Mesendoderm (in vitro differentiated cells): Measurements from ENCODE around the gene COL18A1.

Source experiments
- DNase-seq: peaks from one replicate; pipeline ENCODE4 v3.0.0; 2013
- H2AK5ac ChIP-seq: 2 replicates; pipeline ENCODE4 v1.6.1; 2013; ENCODE audit warnings: low read length, inconsistent platforms
- H2BK120ac ChIP-seq: 2 replicates; pipeline ENCODE4 v1.6.1; 2013; ENCODE audit warnings: low read depth, mild to moderate bottlenecking, low read length, moderate library complexity, mixed read lengths
- H2BK15ac ChIP-seq: replicated peaks from 2 replicates; pipeline ENCODE4 v1.6.1; 2013; ENCODE audit warnings: low read depth, mild to moderate bottlenecking, moderate library complexity
- H2BK5ac ChIP-seq: 2 replicates; pipeline ENCODE4 v1.6.1; 2013; ENCODE audit warnings: low read length, inconsistent platforms
- H3K18ac ChIP-seq: 2 replicates; pipeline ENCODE4 v1.6.1; 2013; ENCODE audit warnings: mild to moderate bottlenecking, low read length, mixed read lengths
- H3K23ac ChIP-seq: one replicate; pipeline ENCODE4 v1.6.1; 2013; ENCODE audit warnings: low read length
- H3K27ac ChIP-seq: 2 replicates; pipeline ENCODE4 v1.5.1; 2013; ENCODE audit warnings: low read depth, mild to moderate bottlenecking, inconsistent platforms, low read length, moderate library complexity
- H3K27me3 ChIP-seq: 2 replicates; pipeline ENCODE4 v1.6.1; 2013; ENCODE audit warnings: low read length, control low read depth, mild to moderate bottlenecking, inconsistent platforms; ENCODE audit not compliant: insufficient read depth, poor library complexity
- H3K36me3 ChIP-seq: 2 replicates; pipeline ENCODE4 v1.6.1; 2013; ENCODE audit warnings: low read length, inconsistent platforms; ENCODE audit not compliant: control insufficient read depth, insufficient read depth
- H3K4ac ChIP-seq: one replicate; pipeline ENCODE4 v1.6.1; 2013; ENCODE audit warnings: low read depth, mild to moderate bottlenecking, low read length, moderate library complexity
- H3K4me1 ChIP-seq: 2 replicates; pipeline ENCODE4 v1.6.1; 2013; ENCODE audit warnings: low read depth, low read length, inconsistent platforms; ENCODE audit not compliant: control insufficient read depth
- H3K4me2 ChIP-seq: 2 replicates; pipeline ENCODE4 v1.6.1; 2013; ENCODE audit warnings: low read length
- H3K4me3 ChIP-seq: 2 replicates; pipeline ENCODE4 v1.5.1; 2013; ENCODE audit warnings: mild to moderate bottlenecking, low read length
- H3K56ac ChIP-seq: one replicate; pipeline ENCODE4 v1.6.1; 2013; ENCODE audit warnings: low read length
- H3K79me1 ChIP-seq: 2 replicates; pipeline ENCODE4 v1.6.1; 2013; ENCODE audit warnings: low read length, inconsistent platforms
- H3K79me2 ChIP-seq: 2 replicates; pipeline ENCODE4 v1.6.1; 2013; ENCODE audit warnings: mild to moderate bottlenecking, low read length; ENCODE audit not compliant: control insufficient read depth, insufficient read depth
- H3K9ac ChIP-seq: 2 replicates; pipeline ENCODE4 v1.6.1; 2013; ENCODE audit warnings: low read length, inconsistent platforms
- H4K5ac ChIP-seq: one replicate; pipeline ENCODE4 v1.6.1; 2013; ENCODE audit warnings: low read length
- H4K8ac ChIP-seq: one replicate; pipeline ENCODE4 v1.6.1; 2013; ENCODE audit warnings: low read depth, mild to moderate bottlenecking, control low read depth, low read length, moderate library complexity
- WGBS: extraction: QIAGEN DNeasy Blood & Tissue Kit; methylation state at CpG from one replicate; pipeline ENCODE4 v1.1.7; 2013; ENCODE audit warnings: low lambda C conversion rate, missing lambda C conversion rate; ENCODE audit not compliant: insufficient coverage; ENCODE audit errors: extremely low coverage; 5-methylcytosine and 5-hydroxymethylcytosine counted together

COL18A1 gene

DNA sequence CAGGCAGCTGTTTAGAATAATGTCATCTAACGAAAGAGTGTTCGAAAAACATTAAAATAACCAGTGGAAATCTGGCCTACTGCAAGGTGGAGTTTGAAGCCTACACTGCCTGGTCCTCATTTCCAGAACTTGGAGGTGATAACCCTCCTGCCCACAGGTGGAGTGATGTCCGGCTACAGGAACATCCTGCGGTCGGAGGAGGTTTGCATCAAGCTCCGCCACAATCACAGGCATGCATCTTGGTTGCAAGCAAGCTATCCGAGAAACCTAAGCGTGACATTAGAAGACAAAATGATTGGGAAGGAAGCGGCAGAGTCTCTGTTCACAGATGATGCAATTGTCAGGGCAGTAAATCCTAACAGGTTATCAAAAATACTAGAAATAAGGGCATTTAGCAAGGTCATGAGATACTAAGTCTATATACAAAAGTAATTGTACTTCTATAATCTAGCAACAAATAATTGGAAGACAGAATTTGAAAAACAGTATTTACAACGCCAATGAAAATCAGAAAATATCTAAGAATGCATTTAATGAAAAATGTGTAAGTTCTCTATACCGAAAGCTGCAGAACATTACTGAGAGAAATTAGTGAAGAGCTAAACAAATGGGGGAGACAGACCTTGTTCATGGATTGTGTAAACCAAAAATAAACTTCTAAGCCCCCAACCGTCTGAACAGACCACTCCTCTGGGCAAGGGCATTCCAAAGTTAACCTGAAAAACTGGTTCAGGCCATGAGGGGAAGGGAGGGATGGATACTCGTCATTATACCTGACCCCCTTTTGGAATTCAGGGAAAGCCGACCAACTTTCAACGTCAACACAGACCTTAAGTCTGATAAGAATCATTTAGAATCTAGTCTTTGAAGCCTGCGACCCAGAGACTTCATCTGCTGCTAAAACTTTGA lies 141.9 kb downstream of the COL18A1 start:
- Histone ChIP-seq H4K5ac (no peak overlapping the region), H3K27ac (no peak overlapping the region), H3K4ac (no peak overlapping the region), H3K23ac (no peak overlapping the region), H3K79me2 (no peaks in the 10 kb centered on the region), H3K9ac (no peak overlapping the region), H2BK15ac (no peak overlapping the region), H3K18ac (no peak overlapping the region), H3K79me1 (no peaks in the 10 kb centered on the region), H2BK5ac (no peak overlapping the region), H3K56ac (no peak overlapping the region), H2BK120ac (no peak overlapping the region), H3K27me3 (no peaks in the 10 kb centered on the region), H4K8ac (no peak overlapping the region), H3K4me1 (no peaks in the 10 kb centered on the region), H3K4me3 (no peak overlapping the region), H2AK5ac (no peak overlapping the region), H3K36me3 (no peaks in the 10 kb centered on the region), H3K4me2 (no peak overlapping the region)
- DNase-seq: no peak
- WGBS: no CpG with 5 or more reads among the region's 16 CpGs

DNA sequence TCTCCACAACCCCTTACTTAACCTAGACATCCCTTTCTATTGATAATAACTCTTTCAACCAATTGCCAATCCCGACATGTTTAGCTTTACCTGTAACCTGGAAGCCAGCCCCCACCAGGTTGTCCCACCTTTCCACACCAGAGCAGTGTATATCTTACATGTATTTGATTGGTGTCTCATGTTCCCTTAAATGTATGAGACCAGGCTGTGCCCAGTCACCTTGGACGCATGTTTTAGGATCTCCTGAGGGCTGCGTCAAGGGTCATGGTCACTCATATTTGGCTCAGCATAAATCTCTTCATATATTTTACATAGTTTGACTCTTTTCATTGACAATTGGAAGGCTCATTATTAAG lies 142.6 kb downstream of the COL18A1 start:
- Histone ChIP-seq H3K23ac (no peak overlapping the region), H3K4me2 (no peak overlapping the region), H3K79me1 (no peaks in the 10 kb centered on the region), H2BK5ac (no peak overlapping the region), H3K27ac (no peak overlapping the region), H3K56ac (no peak overlapping the region), H2BK120ac (no peak overlapping the region), H3K4me3 (no peak overlapping the region), H3K27me3 (no peaks in the 10 kb centered on the region), H3K4ac (no peak overlapping the region), H2AK5ac (no peak overlapping the region), H3K36me3 (no peaks in the 10 kb centered on the region), H4K5ac (no peak overlapping the region), H2BK15ac (no peak overlapping the region), H3K18ac (no peak overlapping the region), H3K79me2 (no peaks in the 10 kb centered on the region), H3K9ac (no peak overlapping the region), H3K4me1 (no peaks in the 10 kb centered on the region), H4K8ac (no peak overlapping the region)
- DNase-seq: no peak
- WGBS: no CpG with 5 or more reads among the region's 3 CpGs

DNA sequence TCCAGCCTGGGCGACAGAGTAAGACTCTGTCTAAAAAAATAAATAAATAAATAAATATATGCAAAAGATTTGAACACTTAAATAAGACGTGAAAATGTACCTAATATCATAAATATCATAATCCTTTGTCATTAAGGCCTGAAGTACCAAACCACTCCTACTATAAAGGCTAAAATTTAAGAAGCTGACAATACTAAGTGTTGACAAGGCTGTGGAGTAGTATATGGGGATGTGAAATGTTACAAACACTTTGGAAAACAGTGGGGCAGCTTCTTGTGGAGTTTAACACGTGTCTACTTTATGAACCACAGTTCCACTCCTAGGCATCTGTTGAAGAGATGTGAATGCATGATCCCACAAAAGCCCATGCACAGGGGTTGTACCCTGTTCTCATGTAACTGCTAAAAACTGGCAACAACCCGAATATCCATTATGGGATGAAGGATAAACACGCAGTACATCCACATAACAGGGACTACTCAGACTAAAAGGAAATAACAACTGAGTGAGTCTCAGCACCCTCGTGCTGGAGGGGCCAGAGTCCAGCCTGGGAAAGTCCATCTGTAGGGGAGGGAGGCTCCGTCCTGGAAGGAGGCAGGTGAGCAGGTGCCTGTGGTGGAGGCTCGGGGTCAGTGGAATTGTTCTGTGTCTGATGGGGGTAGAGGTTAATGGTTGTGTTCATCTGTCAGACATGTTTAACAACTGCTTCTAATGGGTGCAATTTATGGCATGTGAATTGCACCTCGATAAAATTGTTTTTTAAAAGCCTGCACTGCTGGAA lies 143.9 kb downstream of the COL18A1 start:
- Histone ChIP-seq H3K4me1 (no peaks in the 10 kb centered on the region), H2AK5ac (no peak overlapping the region), H3K79me1 (no peaks in the 10 kb centered on the region), H3K4me3 (no peak overlapping the region), H2BK5ac (no peak overlapping the region), H3K4me2 (no peak overlapping the region), H3K18ac (no peak overlapping the region), H2BK120ac (no peak overlapping the region), H3K79me2 (no peaks in the 10 kb centered on the region), H3K23ac (no peak overlapping the region), H4K8ac (no peak overlapping the region), H3K27ac (no peak overlapping the region), H2BK15ac (no peak overlapping the region), H3K27me3 (no peaks in the 10 kb centered on the region), H3K56ac (no peak overlapping the region), H3K9ac (no peak overlapping the region), H3K36me3 (no peaks in the 10 kb centered on the region), H4K5ac (no peak overlapping the region), H3K4ac (no peak overlapping the region)
- DNase-seq: no peak
- WGBS: no CpG with 5 or more reads among the region's 9 CpGs

DNA sequence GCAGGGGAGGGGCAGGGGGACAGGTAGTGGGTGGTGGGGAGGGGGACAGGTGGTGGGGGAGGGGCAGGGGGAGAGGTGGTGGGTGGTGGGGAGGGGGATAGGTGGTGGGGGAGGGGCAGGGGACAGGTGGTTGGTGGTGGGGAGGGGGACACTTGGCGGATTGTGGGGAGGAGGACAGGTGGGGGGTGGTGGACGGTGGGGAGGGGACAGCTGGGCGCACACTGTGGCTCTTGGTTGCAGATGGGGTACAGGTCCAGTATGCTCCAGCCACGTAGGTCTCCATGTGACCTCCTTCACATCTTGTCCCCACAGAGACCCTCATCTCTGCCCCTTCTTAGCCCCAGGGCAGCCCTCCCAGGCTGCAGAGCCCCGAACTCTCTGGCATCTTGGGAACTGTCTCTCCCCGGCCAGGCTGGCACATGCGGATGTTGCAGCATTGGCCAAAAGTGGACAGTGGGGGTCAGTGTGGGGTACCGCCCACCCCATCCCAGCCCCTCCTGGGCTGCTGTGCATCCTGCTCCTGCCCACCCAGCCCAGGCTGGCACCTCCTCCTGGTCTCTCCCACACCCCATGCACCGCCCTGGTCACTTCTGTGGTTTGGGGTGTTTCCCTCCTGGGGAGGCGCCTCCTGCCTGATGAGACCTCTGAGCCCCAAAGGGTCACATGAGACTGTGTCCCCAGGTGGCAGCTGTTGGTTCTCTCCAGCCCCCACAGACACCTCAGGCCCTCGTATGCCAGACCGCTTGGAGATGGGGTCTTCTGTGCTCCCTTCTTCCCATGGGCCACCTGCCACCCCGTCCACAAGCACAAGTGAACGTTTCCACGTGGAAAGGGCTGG lies 144.9 kb downstream of the COL18A1 start:
- no CpG with 5 or more reads among the region's 15 CpGs for WGBS
- Histone ChIP-seq H3K56ac (no peak overlapping the region), H2BK120ac (no peak overlapping the region), H3K27ac (no peak overlapping the region), H3K79me1 (no peaks in the 10 kb centered on the region), H3K79me2 (no peaks in the 10 kb centered on the region), H3K4me2 (no peak overlapping the region), H2BK15ac (no peak overlapping the region), H3K4me3 (no peak overlapping the region), H4K5ac (no peak overlapping the region), H3K9ac (no peak overlapping the region), H3K4me1 (no peaks in the 10 kb centered on the region), H3K27me3 (no peaks in the 10 kb centered on the region), H3K23ac (no peak overlapping the region), H2BK5ac (no peak overlapping the region), H4K8ac (no peak overlapping the region), H2AK5ac (no peak overlapping the region), H3K36me3 (no peaks in the 10 kb centered on the region), H3K18ac (no peak overlapping the region), H3K4ac (no peak overlapping the region)
- DNase-seq: no peak

DNA sequence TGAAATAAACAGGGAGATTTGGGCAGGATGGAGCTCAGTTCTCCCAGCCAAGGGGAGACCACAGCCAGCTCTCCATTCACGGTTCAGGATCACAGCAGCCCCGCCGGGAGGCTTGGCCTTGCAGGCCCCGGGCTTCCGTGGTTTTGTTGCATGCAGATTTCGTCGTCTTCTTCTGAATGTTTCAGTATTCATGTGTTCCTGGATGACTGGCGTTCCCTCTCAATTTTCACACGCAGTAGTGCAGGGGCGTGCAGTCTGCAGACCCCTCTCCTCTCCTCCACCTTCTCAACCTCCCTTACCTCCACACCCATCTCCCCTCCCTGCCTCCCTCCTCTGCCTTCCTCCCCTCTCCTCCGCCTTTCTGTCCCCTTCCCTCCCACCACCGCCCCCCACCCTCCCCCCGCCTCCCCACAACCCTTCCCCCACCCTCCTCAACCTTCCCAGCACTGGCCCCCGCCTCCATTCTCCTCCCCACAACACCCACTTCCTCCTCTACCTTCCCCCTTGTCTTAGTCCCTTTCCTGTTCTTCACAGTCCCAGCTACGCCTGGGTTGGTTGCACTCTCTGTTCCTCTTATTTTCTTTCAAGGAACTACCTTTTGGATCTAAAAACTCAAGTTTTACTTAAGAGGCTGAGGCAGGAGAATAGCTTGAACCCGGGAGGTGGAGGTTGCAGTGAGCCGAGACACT lies 145.7 kb downstream of the COL18A1 start:
- DNase-seq: peak; percentile 35
- no CpG with 5 or more reads among the region's 17 CpGs for WGBS
- no peak overlapping the region for H4K8ac ChIP-seq
- H3K36me3 ChIP-seq: no peaks in the 10 kb centered on the region
- no peak overlapping the region for H2BK5ac ChIP-seq
- no peak overlapping the region for H3K27ac ChIP-seq
- no peak overlapping the region for H3K4ac ChIP-seq
- no peak overlapping the region for H3K23ac ChIP-seq
- no peaks in the 10 kb centered on the region for H3K79me2 ChIP-seq
- H3K27me3 ChIP-seq: no peaks in the 10 kb centered on the region
- H3K9ac ChIP-seq: no peak overlapping the region
- no peaks in the 10 kb centered on the region for H3K79me1 ChIP-seq
- H3K4me1 ChIP-seq: no peaks in the 10 kb centered on the region
- no peak overlapping the region for H3K4me3 ChIP-seq
- no peak overlapping the region for H2BK120ac ChIP-seq
- no peak overlapping the region for H3K4me2 ChIP-seq
- no peak overlapping the region for H3K18ac ChIP-seq
- no peak overlapping the region for H4K5ac ChIP-seq
- H3K56ac ChIP-seq: peak overlapping the region; percentile 52
- H2BK15ac ChIP-seq: no peak overlapping the region
- no peak overlapping the region for H2AK5ac ChIP-seq
